CD4-positive, alpha-beta T cell treated with Interleukin-6 for 4 hours (primary cell): ENCODE data around the gene TRDN.
"Not testable (repeated sequence)": the region's sequence is repeated elsewhere in the genome, so short reads cannot be mapped to it uniquely, and the experiment has no call there.

Experiments used
- DNase-seq: peaks from one replicate; pipeline ENCODE4 v3.0.0-alpha.2; 2020; ENCODE audit warnings: mixed read lengths

The TRDN gene

DNA sequence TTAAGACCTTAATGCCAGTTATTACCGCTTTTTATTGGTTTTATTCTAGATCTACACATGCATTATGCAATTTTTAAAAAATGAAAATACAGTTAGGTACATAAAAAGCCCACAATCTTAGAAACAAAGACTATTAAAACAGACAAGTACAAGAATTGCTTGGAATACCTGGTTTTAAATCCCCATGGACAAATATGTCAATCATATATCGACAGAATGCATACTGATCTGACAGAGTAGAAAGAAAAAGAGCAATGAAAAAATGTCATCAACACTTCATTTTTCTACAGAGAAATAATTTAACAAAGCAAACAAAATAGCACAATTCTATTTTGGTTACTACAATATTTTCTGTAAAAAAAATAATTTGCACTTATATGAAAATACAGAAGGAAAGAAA, 139.7 kb downstream of the TRDN start:
- DNase-seq, result no peak

- DNase-seq, result no peak
Observed at GRCh38 chr6:123489589-123489988, 147.2 kb downstream of the TRDN start.

- DNase-seq, result no peak
Observed at GRCh38 chr6:123480986-123481385, 155.8 kb downstream of the TRDN start.

DNA sequence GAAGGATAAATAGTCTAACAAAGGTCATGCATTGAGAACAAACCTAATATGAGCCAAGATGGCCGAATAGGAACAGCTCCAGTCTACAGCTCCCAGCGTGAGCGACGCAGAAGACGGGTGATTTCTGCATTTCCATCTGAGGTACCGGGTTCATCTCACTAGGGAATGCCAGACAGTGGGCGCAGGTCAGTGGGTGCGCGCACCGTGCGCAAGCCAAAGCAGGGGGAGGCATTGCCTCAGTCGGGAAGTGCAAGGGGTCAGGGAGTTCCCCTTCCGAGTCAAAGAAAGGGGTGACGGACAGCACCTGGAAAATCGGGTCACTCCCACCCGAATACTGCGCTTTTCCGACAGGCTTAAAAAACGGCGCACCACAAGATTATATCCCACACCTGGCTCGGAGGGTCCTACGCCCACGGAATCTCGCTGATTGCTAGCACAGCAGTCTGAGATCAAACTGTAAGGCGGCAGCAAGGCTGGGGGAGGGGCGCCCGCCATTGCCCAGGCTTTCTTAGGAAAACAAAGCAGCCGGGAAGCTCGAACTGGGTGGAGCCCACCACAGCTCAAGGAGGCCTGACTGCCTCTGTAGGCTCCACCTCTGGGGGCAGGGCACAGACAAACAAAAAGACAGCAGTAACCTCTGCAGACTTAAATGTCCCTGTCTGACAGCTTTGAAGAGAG, 164.6 kb downstream of the TRDN start:
- not testable (repeated sequence) for DNase-seq

DNA sequence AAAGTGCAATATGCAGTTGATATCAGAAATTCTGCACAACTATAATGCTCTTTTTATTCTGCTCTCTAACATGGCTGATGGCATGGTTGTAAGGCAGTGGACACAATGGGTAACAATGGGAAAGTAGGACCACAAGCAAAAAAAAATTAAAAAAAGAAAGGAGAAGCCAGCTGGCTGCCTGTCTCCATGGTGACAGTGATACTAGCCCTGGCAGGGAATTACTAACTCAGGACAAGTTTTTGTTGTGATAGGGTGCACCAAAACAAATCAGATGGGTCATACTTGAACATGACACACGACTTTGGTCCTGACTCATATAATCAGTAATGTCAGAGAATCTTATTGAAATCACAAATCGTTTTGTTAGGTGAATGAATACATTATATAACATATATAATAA, 169.4 kb downstream of the TRDN start:
- DNase-seq, result no peak

- DNase-seq, result no peak
Observed at GRCh38 chr6:123462152-123462551, 174.6 kb downstream of the TRDN start.

- DNase-seq, result no peak
Observed at GRCh38 chr6:123458218-123458617, 178.5 kb downstream of the TRDN start.

DNA sequence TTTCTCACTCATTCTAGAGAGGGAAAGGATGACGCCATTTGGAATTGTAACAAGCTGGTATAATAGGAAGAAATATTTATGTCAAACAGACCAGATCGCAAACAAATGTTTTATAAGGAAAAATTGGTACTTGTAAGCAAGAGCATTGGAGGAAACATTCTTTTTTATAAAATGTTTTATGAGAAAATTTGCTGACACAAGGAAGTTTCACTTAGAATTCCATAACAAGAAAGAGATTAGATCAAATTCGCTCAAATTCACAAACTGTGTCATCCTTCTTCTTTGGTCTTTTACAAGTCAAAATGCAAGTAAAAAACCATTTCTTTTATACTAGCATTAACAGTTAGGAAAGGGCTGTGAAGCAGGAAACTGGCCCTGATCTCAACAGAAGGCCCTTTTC, 179.9 kb downstream of the TRDN start:
- no peak for DNase-seq

DNA sequence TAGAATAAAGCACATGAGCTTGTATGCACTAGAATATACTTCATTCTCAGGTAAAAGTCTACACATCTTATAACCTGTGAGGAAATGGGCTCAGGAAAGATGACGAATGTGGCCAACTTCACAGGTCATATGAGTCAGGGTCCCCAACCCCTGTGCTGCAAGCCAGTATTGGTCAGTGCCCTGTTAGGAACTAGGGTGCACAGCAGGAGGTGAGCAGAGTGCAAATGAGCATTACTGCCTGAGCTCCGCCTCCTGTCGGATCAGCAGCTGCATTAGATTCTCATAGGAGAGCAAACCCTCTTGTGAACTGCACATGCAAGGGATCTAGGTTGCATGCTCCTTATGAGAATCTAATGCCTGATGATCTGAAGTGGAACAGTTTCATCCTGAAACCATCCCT, 182.3 kb downstream of the TRDN start:
- no peak for DNase-seq

GRCh38 chr6:123453071-123453470, 183.7 kb downstream of the TRDN start:
- not testable (repeated sequence) for DNase-seq

DNA sequence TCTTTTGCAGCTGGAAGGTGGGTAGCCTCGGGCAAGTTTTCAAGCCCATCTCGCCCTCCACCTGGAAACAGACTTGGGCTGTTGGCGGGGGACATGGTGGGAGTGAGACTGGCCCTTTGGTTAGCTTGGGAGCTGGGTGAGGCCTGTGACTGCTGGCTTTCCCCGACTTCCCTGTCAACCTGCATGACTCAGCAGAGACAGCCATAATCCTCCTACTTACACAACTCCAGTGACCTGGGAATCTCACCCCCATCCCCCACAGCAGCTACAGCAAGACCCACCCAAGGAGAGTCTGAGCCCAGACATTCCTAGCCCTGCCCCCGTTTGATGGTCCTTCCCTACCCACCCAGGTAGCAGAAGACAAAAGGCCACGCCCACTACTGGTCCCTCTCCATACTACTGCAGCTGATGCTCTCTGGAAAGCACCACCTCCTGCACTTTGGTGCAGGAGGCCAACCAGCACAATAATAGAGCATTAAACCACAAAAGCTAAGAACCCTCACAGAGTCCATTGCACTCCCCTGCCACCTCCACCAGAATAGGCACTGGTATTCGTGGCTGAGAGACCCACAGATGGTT, 188.4 kb downstream of the TRDN start:
- no peak for DNase-seq

DNA sequence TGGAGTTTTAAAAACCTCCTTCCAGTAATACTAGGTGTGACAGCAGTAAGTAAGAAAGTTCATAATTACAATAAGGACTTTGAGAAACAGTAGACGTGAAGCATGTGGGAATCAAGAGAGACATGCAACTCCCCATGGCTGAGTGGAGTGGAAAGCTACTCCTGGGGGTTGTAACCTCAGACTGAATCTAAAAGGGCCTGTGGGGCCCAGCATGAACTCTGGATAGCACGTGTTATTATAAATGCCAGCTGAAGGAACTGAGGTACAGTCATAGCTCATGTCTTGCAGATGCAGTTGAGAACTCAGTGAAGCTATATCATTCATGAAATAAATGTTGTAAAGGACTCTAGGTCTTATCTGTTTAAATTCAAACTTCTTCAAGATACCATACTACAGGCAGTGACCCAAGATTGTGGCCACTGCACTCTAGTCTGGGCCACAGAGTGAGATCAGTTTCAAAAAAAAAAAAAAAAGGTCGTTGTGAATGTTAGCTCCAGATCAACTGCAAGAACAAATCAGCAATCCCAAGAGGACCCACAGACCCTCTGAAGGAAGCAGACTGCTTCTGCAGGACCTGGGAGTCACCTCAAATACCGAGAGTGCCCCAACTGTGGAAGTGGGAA, 189.3 kb downstream of the TRDN start:
- DNase-seq, result no peak

DNA sequence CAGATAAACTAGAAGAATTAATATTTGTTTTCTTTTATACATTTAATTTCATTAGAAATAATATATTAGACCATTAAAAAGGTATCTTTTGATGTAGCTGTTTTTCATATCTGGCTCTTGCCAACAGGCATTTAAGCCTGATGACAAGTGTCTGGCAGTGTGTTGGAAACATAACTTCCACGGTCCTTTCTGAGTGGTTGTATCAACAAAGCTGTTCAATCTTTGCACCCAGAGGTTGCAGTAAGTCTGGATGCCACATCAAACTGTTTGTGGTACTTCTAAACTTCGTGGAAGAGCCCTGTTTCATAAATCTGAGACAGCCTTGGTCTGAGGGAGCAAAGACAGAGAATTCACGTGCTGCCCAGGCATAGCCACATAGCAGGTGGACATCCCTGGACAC, 197.4 kb downstream of the TRDN start:
- DNase-seq, result no peak

- no peak for DNase-seq
Observed at GRCh38 chr6:123434186-123434585, 202.6 kb downstream of the TRDN start.

- DNase-seq, result no peak
Observed at GRCh38 chr6:123430970-123431369, 205.8 kb downstream of the TRDN start.

DNA sequence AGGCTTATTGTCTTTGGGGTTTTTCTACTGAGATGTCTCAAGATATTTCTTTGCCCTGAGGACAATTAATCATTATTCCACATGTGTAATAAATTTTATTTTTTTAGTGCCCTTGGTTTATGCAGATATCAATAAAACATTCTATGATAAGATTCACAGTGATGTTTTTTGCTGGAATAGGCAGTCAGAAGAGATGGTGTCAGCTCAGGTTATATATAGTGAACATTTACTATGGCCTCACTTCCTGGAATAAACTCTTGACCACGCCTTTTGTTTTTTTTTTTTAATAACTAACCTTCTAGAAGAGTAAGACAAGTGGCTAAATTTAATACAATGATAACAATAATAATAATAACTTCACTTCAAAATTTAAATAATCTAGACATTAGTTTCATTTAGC, 209.7 kb downstream of the TRDN start:
- DNase-seq, result no peak

- DNase-seq, result no peak
Observed at GRCh38 chr6:123423130-123423529, 213.6 kb downstream of the TRDN start.

GRCh38 chr6:123420512-123420911, 216.2 kb downstream of the TRDN start:
- no peak for DNase-seq

DNA sequence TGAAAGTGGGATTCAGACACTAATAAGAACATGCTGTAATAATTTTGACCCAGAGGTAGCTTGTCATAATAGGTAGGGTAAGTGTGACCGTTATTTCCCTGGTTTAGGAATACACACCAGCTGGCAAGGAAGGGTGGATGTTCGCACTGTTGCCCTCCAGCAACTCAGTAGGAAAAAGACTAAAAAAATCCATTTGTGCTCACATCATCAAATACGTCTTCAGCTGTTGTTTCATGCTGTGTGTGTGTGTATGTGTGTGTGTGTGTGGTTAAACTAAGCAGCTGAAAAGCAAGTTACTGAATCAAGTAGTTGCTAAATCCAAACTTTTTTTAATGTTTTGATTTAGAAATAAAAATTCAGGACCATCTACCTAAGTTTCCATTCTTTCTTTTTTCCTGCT, 218.7 kb downstream of the TRDN start:
- DNase-seq, result no peak

- no peak for DNase-seq
Observed at GRCh38 chr6:123417535-123417934, 219.2 kb downstream of the TRDN start.

GRCh38 chr6:123415844-123416468, 220.8 kb downstream of the TRDN start:
- no peak for DNase-seq

GRCh38 chr6:123404975-123405374, 231.8 kb downstream of the TRDN start:
- no peak for DNase-seq

GRCh38 chr6:123402052-123402451, 234.7 kb downstream of the TRDN start:
- no peak for DNase-seq

- no peak for DNase-seq
Observed at GRCh38 chr6:123398072-123398471, 238.7 kb downstream of the TRDN start.
